ENCODE data around the gene GLRX. TPM values are rescaled to one million over a fixed set of nuclear protein-coding genes. Genes with fewer than 3 reads are reported as not detected.

The GLRX gene
- total and polyA plus RNA-seq, 2 of the 4 experiments (the other 2 are of a cell fraction), result 142 to 193 TPM

DNA sequence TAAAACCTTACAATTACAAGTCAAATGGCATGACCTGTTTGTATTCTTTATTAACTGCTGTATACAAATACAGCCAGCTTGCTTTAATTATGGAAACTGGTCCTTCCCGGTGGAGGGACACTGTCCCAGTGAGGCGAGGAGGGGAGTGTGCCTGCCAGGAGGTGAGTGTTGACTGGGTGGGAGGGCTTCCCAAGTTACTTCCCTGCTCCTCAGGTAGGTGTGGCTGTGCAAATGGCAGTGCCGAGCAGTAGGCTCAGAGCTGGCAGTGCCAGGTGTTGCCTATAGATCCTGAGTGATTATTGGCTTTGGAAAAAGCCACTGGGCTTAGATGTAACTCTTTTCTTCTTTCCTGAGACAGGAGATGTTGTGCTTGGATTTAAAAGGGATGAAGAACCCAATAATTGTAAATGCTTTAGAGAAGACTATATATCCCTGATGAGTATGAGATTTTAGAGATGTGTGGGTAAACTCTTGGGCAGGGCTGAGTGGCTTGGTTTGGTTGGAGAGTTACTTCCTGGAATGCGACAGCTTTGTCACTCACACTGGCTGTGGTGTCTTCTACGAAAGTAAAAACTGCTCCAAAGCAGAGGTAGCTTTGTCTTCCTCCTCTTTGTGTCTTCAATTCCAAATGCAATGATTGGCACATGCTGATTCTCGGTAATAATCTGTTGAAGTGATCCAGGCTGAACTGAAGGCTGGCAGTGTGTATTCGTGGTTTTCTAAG, 43.7 kb downstream of the GLRX start:
- Histone ChIP-seq H2BK5ac (ENCODE audit: low read depth, low read length, poor library complexity, severe bottlenecking) (peak overlapping the region; percentile 64), H3K27ac (ENCODE audit: insufficient read depth, low read length) (peak overlapping the region; percentile 71; the same call in 1 of the 2 replicates), H3K4me1 (ENCODE audit: control insufficient read depth, insufficient read depth, low read length) (peaks cover 14% of the 10 kb centered on the region), H2AK5ac (ENCODE audit: low read depth, low read length) (peak overlapping the region; percentile 70), H2BK120ac (ENCODE audit: low read depth, low read length) (peak overlapping the region; percentile 53), H3K23ac (ENCODE audit: low read depth, low read length) (peak overlapping the region; percentile 62), H4K8ac (ENCODE audit: low read depth in 2 of 2, low read length in 2 of 2) (peak overlapping the region; percentile 39 to 74; a peak in 3 of 4 replicates), H3K36me3 (ENCODE audit: control insufficient read depth, insufficient read depth, low read length) (peaks cover 26% of the 10 kb centered on the region), H4K5ac (ENCODE audit: low read depth, low read length) (peak overlapping the region; percentile 16), H3K9me3 (ENCODE audit: control insufficient read depth, insufficient read depth, low read length) (no peaks in the 10 kb centered on the region), H4K20me1 (ENCODE audit: insufficient read depth, low read length) (no peaks in the 10 kb centered on the region), H3K79me1 (ENCODE audit: low read depth in 1 of 2, low read length in 2 of 2) (peaks cover 14 to 46% of the 10 kb centered on the region in 2 experiments; a peak in 3 of 4 replicates), H3K27me3 (ENCODE audit: control insufficient read depth, insufficient read depth, low read length) (no peaks in the 10 kb centered on the region), H2AFZ (replicated peaks; ENCODE audit: low read length, poor library complexity) (no peak overlapping the region), H3K18ac (ENCODE audit: low read depth, low read length) (peak overlapping the region; percentile 11), H3K56ac (ENCODE audit: extremely low read depth, insufficient read depth, low read length) (no peak overlapping the region), H3K9me1 (ENCODE audit: insufficient read depth, low read length) (peaks cover 18% of the 10 kb centered on the region), H2AK9ac (replicated peaks; ENCODE audit: low read depth, low read length, poor library complexity) (peak overlapping the region; percentile 30), H4K91ac (ENCODE audit: insufficient read depth, low read depth, low read length) (peak overlapping the region; percentile 42), H3K4me2 (ENCODE audit: low read depth, low read length) (no peak overlapping the region), H3K4me3 (ENCODE audit: insufficient read depth, low read depth, low read length) (no peak overlapping the region), H2BK20ac (ENCODE audit: low read depth, low read length) (peak overlapping the region; percentile 46; the same call in 1 of the 2 replicates), H3K14ac (replicated peaks; ENCODE audit: low read depth, low read length) (peak overlapping the region; percentile 70; the same call in 1 of the 2 replicates), H3K4ac (ENCODE audit: low read depth, low read length) (peak overlapping the region; percentile 80), H3K9ac (ENCODE audit: low read depth, low read length) (no peak overlapping the region), H2BK15ac (ENCODE audit: low read depth, low read length) (peak overlapping the region; percentile 57; the same call in 2 of the 3 replicates)
- in situ Hi-C loops (cut with MboI; ENCODE audit: low sequenced_read_pairs), result no loop called here
- no TSS peak for BruUV-seq (replicated peaks)
- dilution Hi-C loops (cut with HindIII; ENCODE audit: low sequenced_read_pairs, unreplicated experiment), result no loop called here
- CTCF ChIA-PET, result no interaction called here
- intact Hi-C loops (cut with micrococcal nuclease), result no loop called here
- 100% methylated on average over 2 of the region's 7 CpGs; no CpG with 5 or more reads in 1 of the 2 experiments for WGBS, 2 experiments (ENCODE audit: extremely low coverage in 2 of 2, insufficient read length in 1 of 2)
- DNase-seq (no peak), ATAC-seq (ENCODE audit: low read depth) (no peak)
- POLR2A ChIA-PET (ENCODE audit: unreplicated experiment), result no interaction called here
- TF ChIP-seq MAZ (IDR thresholded peaks at IDR 0.05; ENCODE audit: borderline replicate concordance, low read depth, low read length) (no peak), BHLHE40 (IDR thresholded peaks at IDR 0.05; ENCODE audit: low read depth, low read length) (no peak), MAFK (IDR thresholded peaks at IDR 0.05; ENCODE audit: low read depth, low read length) (no peak), RCOR1 (IDR thresholded peaks at IDR 0.05; ENCODE audit: insufficient replicate concordance, low read length) (no peak), CEBPB (IDR thresholded peaks at IDR 0.05; ENCODE audit: low read depth, low read length) (no peak), RAD21 (IDR thresholded peaks at IDR 0.05; ENCODE audit: low read length) (no peak), MXI1 (IDR thresholded peaks at IDR 0.05; ENCODE audit: borderline replicate concordance, low read depth, low read length) (no peak), NFE2L2 (IDR thresholded peaks at IDR 0.05; ENCODE audit: low read depth, low read length) (no peak), ELK1 (IDR thresholded peaks at IDR 0.05; ENCODE audit: borderline replicate concordance, low read depth, low read length) (no peak), POLR2A (IDR thresholded peaks at IDR 0.05; ENCODE audit: low read depth, low read length) (no peak), RFX5 (IDR thresholded peaks at IDR 0.05; ENCODE audit: low read depth, low read length) (no peak), SMC3 (IDR thresholded peaks at IDR 0.05; ENCODE audit: low read depth, low read length) (no peak), FOS (IDR thresholded peaks at IDR 0.05; ENCODE audit: low read depth, low read length) (no peak)
- TF ChIP-seq, protein P1, sequence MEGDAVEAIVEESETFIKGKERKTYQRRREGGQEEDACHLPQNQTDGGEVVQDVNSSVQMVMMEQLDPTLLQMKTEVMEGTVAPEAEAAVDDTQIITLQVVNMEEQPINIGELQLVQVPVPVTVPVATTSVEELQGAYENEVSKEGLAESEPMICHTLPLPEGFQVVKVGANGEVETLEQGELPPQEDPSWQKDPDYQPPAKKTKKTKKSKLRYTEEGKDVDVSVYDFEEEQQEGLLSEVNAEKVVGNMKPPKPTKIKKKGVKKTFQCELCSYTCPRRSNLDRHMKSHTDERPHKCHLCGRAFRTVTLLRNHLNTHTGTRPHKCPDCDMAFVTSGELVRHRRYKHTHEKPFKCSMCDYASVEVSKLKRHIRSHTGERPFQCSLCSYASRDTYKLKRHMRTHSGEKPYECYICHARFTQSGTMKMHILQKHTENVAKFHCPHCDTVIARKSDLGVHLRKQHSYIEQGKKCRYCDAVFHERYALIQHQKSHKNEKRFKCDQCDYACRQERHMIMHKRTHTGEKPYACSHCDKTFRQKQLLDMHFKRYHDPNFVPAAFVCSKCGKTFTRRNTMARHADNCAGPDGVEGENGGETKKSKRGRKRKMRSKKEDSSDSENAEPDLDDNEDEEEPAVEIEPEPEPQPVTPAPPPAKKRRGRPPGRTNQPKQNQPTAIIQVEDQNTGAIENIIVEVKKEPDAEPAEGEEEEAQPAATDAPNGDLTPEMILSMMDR (conservative IDR thresholded peaks at IDR 0.05; ENCODE audit: low read depth, low read length), result no peak
- TF ChIP-seq, protein P2, sequence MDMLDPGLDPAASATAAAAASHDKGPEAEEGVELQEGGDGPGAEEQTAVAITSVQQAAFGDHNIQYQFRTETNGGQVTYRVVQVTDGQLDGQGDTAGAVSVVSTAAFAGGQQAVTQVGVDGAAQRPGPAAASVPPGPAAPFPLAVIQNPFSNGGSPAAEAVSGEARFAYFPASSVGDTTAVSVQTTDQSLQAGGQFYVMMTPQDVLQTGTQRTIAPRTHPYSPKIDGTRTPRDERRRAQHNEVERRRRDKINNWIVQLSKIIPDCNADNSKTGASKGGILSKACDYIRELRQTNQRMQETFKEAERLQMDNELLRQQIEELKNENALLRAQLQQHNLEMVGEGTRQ (IDR thresholded peaks at IDR 0.05; ENCODE audit: low read depth, low read length), result no peak
